ENCODE data around the gene WDR43.
"Not testable (repeated sequence)": the region's sequence is repeated elsewhere in the genome, so short reads cannot be mapped to it uniquely, and the experiment has no call there.

WDR43 gene

DNA sequence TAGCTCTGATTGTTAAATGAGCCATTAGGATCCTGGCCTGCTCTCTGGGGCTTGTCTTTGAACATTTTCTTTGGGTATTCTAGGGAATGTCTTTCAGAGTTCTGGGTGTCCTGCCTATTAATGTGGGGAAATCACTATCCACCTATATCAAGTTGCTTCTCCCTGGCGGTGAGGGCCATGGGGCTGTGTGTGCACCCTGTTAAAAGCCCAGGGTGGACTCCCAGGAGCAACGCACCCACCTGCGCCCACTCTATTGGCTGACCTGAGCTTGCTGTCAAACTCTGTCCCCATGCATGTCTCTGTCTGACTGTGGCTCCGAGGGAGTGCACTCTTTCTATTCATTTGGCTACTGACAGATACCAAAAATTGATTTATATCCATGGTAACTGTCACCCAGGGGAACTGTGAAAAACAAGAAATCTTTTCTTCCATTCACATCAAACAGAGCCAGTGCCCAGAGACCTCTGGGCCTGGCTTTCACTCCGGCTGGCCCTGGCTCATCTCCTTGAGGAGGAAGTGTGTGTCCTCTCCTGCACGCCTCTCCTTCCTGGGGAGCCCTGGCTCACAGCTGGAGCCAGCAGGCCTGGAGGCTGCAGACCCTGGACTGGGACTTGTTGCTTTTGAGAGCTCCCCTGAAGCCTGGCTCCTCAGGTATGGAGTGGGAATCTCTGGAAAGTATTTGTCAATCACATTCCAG, 76.1 kb downstream of the WDR43 start:
- no peak for DNase-seq

DNA sequence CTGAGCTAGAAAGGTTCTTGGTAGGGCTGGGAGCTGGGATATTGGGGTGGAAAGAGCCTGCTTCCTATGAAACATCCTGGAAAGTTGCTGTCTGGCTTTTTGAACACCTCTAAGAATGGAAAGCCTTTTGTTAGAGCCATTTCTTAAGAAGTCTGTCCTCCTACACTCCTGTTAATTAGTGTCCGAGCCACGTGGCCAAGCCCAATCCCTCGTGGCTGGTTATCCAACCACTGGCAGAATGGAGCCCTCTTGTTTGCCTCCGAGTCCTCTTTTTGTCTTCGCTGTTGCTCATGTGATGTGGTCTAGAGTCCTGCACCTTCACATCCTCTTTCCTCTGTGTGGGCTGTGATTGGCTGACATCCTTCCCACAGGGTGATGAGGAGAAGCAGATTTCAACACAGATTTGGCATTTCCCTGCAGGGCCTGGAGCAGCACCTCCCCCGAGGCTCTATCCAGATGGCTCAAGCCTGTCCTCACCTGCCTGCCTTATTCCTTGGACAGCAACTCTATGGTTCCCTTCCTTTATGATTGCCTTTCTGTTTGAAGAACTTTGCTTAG, 78.4 kb downstream of the WDR43 start:
- DNase-seq, result no peak

- no peak for DNase-seq
Measured at GRCh38 chr2:28974252-28974651, 79.8 kb downstream of the WDR43 start.

- no peak for DNase-seq
Measured at GRCh38 chr2:28975671-28976070, 81.2 kb downstream of the WDR43 start.

DNA sequence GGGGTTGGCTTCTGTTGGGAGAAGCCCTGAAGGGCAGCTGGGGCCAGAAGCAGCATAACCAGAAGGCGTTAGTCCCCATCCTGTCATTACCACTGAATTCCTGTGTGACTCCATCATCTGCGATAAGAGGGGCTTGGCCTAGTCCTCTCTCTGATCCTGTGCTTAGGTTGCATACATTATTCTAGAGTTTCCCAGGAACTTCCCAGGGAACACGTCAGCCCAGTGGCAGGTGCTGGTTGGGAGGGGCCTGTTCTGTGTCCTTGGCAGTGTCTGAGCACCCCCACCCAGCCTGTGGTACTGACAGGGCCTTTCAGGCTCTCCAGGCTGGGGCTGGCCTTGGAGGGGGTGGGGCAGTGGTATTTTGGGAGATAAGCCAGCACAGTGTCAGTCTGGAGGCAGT, 82.1 kb downstream of the WDR43 start:
- no peak for DNase-seq

DNA sequence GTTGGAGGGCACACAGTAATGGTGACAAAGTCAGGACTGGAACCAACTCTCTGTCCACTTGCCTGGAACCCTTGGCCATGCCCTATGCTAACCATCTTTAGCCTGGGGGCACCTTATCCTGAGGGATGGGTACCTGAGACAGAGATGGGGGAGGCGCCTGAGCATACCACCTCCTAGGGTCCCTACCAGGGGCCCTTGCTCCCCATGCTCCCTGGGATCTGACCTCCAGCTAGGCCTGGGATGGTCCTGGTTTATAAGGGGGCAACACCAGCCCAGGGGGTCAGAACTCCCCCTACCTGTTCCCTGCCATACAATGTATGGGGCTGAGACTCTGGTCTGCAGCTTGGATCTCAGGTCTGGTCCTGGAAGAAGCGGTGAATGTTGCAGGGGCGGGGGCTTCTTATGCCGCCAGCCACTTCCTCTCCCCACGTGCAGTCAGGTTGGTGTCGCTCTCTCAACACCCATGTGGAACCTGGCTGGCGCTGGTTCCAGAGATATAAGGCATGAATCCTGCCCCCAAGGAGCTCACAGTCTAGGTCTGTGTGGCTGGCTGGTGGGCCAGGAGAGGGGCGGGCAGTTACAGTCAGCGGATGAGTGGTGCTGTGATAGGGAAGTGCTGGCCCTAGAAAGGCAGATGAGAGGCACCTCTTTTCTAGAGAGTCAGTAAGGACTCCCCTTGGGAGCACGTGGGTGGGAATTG, 82.9 kb downstream of the WDR43 start:
- no peak for DNase-seq

- DNase-seq, result not testable (repeated sequence)
Measured at GRCh38 chr2:28978001-28978400, 83.5 kb downstream of the WDR43 start.

GRCh38 chr2:28978606-28979005, 84.1 kb downstream of the WDR43 start:
- DNase-seq, result no peak

DNA sequence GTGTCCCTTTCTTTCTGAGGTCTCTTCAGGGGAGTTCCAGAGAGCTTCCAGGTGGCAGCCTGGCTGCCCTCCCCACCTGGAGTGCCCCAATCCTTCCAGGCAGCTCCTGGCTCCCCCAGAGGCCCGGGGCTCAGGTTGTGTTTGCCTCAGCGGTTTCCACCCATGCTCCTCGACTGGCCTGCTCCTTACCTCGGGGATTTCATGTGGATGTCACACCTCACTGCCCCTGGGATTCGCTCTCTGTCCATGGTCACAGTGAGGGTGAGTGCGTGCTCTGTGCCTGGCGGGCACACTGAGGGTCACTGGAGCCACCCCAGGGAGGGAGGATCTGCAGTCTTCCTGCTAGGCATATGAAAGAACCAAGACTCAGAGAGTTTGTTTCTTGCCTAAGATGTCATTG, 84.6 kb downstream of the WDR43 start:
- no peak for DNase-seq

GRCh38 chr2:28979576-28980366, 85.3 kb downstream of the WDR43 start:
- DNase-seq, result no peak

GRCh38 chr2:28980368-28981015, 86.0 kb downstream of the WDR43 start:
- DNase-seq, result no peak

- no peak for DNase-seq
Measured at GRCh38 chr2:28981016-28981441, 86.6 kb downstream of the WDR43 start, which contains the start of gene TOGARAM2. Gene TOGARAM2, plus strand, starts transcription at chr2:28981298. Its CDS starts 13,537 bp downstream, at chr2:28994835.

DNA sequence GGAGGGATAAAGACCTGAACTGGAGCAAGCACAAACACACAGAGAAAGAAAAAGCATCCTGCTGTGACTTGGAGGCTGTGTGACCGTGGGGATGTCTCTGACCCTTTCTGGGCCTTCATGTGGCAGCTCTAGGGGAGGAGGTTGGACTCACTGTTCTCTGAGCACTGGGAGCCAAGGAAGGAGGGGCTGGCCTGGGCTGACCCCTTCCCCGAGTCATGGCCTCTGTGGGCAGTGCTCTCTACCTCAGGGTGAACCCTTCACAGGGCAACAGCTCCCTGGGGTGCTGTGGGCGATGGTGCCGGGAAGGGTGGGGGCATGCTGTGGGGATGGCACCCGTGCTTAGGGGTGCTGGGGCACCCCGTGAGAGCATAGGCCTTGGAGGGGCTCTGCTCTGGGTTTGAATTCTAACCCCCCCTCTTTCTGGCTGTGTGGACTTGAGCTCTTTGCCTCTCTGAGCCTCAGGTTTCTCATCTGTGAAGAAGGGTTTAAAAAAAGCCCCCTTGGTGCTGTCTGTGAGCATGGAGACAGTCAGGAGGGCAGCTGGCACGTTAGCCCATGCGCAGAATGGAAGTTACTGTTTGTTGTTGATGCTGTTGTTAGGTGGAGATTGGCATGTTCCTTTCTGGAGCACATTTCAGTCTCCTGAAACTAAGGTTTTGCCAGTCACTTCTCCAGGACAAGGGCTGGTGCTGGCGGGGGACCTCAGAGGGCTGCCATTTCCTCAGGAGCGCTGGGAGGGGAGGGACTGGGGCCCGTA, 87.3 kb downstream of the WDR43 start:
- DNase-seq, result no peak

DNA sequence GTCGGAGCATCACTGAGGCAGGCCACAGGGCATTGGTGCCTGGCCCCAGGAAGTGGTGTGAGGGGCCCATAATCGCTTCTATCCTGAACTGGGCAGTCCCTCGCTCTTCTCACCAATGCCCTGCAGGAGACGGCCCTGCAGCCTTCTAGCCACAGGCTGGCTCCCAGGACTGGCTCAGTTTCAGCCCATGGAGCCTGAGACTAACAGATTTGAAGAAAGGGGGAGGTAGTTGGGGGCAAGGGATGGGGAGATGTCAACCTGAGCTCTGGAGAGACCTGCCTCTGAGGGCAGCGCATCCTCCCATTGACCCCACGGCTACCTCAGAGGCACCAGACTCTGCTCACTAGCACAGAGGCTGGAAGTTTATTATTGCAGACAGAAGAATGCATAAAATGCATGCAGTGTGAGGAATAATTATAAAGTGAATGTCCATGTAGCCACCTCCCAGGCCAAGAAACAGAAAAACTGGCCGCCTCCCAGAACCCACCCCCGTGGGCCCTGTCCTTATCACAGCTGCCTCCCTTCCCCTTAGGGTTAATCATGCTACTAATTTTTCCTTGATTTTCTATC, 88.0 kb downstream of the WDR43 start:
- no peak for DNase-seq

DNA sequence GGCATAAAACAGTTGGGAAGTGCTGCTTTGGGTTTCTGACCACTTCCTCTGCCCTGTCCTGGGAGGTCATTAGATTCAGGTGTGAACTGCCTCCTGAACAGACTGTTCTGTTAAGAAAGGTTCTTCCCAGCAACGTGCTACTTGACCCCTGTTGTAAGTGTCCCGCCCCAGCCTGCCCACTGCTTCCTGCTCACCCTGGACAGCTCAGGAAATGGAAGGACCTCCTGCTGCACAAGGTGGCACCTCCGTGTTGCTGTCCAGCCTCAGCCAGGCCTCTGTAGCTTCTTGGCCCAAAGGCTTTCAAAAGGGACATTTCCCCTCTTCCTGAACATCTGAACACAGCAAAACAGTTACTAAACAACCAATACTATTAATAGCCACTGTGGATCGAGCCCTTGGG, 92.0 kb downstream of the WDR43 start:
- no peak for DNase-seq

GRCh38 chr2:28989973-28990372, 95.5 kb downstream of the WDR43 start:
- no peak for DNase-seq

- DNase-seq, result no peak
Measured at GRCh38 chr2:28990445-28990844, 96.0 kb downstream of the WDR43 start.

GRCh38 chr2:28991021-28991420, 96.6 kb downstream of the WDR43 start:
- no peak for DNase-seq

DNA sequence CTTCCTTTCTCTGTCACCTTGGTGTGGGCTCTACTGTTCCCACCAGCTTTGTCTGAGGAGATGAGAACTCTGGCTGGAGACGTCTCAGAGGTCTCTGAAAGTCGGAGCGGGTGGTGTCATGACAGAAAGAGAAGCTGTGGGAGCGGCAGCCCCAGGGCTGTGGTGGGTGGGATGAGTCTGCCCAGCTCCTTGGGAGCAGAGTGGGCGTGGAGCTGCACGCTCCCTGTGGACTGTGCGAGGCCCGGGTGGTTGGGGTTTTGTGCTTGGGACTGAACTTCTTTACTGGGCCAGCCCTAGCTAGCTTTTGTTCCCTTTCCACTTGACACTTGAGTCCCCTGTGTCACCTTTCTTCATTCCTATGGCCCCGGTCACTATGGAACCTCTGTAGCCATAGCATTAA, 97.0 kb downstream of the WDR43 start:
- no peak for DNase-seq

- DNase-seq, result no peak
Measured at GRCh38 chr2:28993206-28993960, 98.9 kb downstream of the WDR43 start.

DNA sequence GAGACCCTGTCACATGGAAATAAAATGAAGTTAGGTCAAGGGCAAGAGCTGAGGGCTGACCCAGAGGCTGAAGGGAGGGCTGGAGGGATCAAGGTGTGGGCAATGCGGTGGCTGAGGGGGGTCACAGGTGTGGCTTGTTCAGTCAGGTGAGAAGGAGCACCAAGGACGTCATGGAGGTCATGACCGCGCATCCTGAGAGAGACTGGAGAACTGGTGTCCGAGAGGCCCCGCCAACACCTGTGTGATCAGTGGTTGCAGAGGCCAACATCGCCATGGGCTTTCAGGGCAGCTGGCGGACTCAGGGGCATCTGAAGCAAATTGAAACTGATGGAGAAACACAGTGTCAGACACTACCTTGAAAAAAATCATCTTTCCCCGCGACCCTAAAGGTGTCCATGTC, 99.6 kb downstream of the WDR43 start:
- no peak for DNase-seq

All from CD4-positive, alpha-beta T cell treated with Interleukin-15 for 1 hour (primary cell).